ENCODE measurements around the gene DHRS7.

GRCh38 chr14:60183741-60184140, 18.5 kb upstream of the DHRS7 start:
- no peak for TF ChIP-seq MAFK (IDR thresholded peaks at IDR 0.05; ENCODE audit: partially characterized antibody)
- TF ChIP-seq POLR2A (IDR thresholded peaks at IDR 0.05; ENCODE audit: low read length) = no peak
- no peak for TF ChIP-seq PBX3 (IDR thresholded peaks at IDR 0.05)
- no peak for TF ChIP-seq CHD2 (IDR thresholded peaks at IDR 0.05; ENCODE audit: low read length, partially characterized antibody)
- TF ChIP-seq CTCF (IDR thresholded peaks at IDR 0.05) = no peak
- TF ChIP-seq FOXS1 (CRISPR knock-in tag; IDR thresholded peaks at IDR 0.05) = no peak
- TF ChIP-seq HDAC2 (IDR thresholded peaks at IDR 0.05) = no peak
- no peak for TF ChIP-seq EP300 (IDR thresholded peaks at IDR 0.05)

Measured in A549 (cell line).